ENCODE measurements around the gene TSPAN8. TPM values are rescaled to one million over a fixed set of nuclear protein-coding genes. Genes with fewer than 3 reads are reported as not detected.

Gene TSPAN8
- total and polyA plus RNA-seq, 11 donors = 0.23 to 1.5 (median 0.27) TPM; not detected in 6

- Histone ChIP-seq H3K36me3 (no peaks in the 10 kb centered on the region), H3K9me3 (no peaks in the 10 kb centered on the region), H3K27ac (no peak overlapping the region), H3K4me3 (no peak overlapping the region), H3K4me1 (peaks cover 0 to 4% (median 0%) of the 10 kb centered on the region in 12 donors), H3K27me3 (no peaks in the 10 kb centered on the region)
- DNase-seq (no peak), ATAC-seq (no peak)
- TF ChIP-seq POLR2A (IDR thresholded peaks at IDR 0.05) = no peak
- TF ChIP-seq, protein P1, sequence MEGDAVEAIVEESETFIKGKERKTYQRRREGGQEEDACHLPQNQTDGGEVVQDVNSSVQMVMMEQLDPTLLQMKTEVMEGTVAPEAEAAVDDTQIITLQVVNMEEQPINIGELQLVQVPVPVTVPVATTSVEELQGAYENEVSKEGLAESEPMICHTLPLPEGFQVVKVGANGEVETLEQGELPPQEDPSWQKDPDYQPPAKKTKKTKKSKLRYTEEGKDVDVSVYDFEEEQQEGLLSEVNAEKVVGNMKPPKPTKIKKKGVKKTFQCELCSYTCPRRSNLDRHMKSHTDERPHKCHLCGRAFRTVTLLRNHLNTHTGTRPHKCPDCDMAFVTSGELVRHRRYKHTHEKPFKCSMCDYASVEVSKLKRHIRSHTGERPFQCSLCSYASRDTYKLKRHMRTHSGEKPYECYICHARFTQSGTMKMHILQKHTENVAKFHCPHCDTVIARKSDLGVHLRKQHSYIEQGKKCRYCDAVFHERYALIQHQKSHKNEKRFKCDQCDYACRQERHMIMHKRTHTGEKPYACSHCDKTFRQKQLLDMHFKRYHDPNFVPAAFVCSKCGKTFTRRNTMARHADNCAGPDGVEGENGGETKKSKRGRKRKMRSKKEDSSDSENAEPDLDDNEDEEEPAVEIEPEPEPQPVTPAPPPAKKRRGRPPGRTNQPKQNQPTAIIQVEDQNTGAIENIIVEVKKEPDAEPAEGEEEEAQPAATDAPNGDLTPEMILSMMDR (IDR thresholded peaks at IDR 0.05) = no peak
- intact Hi-C loops (cut with DNase I) = no loop called here
- 41 to 53% (median 45%) methylated on average over 3 of the region's 3 CpGs for WGBS, 4 donors
Measured at GRCh38 chr12:71135812-71136176, 22.0 kb downstream of the TSPAN8 start.

DNA sequence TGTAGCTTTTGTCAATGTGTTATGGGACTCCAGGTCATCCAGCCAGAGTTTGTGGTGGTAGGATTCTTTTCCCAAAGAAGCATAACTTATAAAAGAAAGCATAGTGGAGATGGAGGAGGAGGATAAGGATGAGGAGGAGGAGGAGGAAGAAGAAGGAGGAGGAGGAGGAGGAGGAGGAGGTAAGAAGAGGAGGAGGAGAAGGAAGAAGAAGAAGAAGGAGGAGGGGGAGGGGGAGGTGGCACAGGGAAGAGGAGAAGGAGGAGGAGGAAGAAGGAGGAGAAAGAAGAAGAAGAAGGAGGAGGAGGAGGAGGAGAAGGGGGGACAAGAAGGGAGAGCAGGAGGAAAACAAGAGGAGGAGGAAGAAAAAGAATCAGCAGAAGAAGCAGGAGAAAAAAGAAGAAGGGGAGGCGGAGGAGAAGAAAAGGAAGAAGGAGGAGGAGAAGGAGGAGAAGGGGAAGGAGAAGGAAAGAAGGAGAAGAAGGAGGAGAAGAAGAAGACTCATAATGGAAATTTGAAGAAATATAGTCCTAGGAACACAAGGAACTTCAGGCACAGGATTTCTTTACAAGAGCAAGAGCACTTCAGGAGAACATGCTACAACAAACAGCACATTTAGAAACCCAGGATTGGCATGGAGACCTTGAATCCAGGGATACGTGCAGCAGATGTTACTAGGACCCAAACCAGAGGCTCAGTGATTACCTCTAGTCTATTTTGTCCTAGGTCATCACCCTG lies 22.6 kb downstream of the TSPAN8 start:
- no peaks in the 10 kb centered on the region for H3K9me3 ChIP-seq
- WGBS, 4 donors = 66 to 75% (median 70%) methylated on average over 2 of the region's 2 CpGs
- intact Hi-C loops (cut with DNase I) = no loop called here
- H3K36me3 ChIP-seq = no peaks in the 10 kb centered on the region
- no peak for TF ChIP-seq POLR2A (IDR thresholded peaks at IDR 0.05)
- TF ChIP-seq, protein P1 (IDR thresholded peaks at IDR 0.05) = no peak
- H3K4me1 ChIP-seq = no peaks in the 10 kb centered on the region
- H3K4me3 ChIP-seq = no peak overlapping the region
- no peaks in the 10 kb centered on the region for H3K27me3 ChIP-seq
- ATAC-seq (no peak), DNase-seq (no peak)
- H3K27ac ChIP-seq = no peak overlapping the region

- H3K27me3 ChIP-seq = no peaks in the 10 kb centered on the region
- TF ChIP-seq, protein P1 (IDR thresholded peaks at IDR 0.05) = no peak
- no peak for TF ChIP-seq POLR2A (IDR thresholded peaks at IDR 0.05)
- DNase-seq = no peak
- no peaks in the 10 kb centered on the region for H3K9me3 ChIP-seq
- no peak for ATAC-seq
- H3K36me3 ChIP-seq = no peaks in the 10 kb centered on the region
- H3K27ac ChIP-seq = no peak overlapping the region
- intact Hi-C loops (cut with DNase I) = no loop called here
- no peak overlapping the region for H3K4me3 ChIP-seq
- H3K4me1 ChIP-seq = no peaks in the 10 kb centered on the region
- WGBS, 4 donors = 32 to 58% (median 46%) methylated on average over 2 of the region's 2 CpGs
Measured at GRCh38 chr12:71134405-71134804, 23.4 kb downstream of the TSPAN8 start.

DNA sequence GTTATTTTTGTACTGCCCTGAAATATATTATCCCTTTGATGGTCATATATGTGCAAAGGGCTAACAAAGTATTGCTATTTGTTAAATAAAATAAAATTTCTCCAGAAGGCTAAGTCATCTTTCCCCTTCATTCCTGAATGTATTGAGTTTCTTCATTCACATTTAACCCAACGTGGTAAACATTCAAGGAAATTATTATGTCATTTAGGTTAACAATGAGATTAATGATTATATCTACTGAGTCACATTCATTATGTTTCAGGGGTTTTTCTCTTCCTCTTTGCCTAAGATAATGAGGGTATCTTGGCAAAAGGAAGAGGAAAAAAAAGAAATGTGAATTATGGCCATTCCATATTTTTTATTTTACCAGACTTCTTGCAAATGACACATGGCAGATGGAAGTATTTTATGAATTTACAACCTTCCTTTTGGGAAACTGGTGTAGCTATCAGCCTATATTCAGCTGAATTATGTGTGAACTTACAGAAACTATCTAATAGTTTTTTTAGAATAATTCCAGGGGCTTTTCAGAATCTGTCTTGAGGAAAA lies 27.2 kb downstream of the TSPAN8 start:
- no peak for TF ChIP-seq POLR2A (IDR thresholded peaks at IDR 0.05)
- TF ChIP-seq, protein P1 (IDR thresholded peaks at IDR 0.05) = no peak
- ATAC-seq = no peak
- 0 to 24% (median 21%) methylated on average over 1 of the region's 1 CpG for WGBS, 4 donors

More for the DNA sequence above, 27.2 kb downstream of the TSPAN8 start:
- intact Hi-C loops (cut with DNase I) = no loop called here
- no peaks in the 10 kb centered on the region for H3K9me3 ChIP-seq
- H3K27ac ChIP-seq = no peak overlapping the region
- H3K4me1 ChIP-seq = no peaks in the 10 kb centered on the region
- H3K4me3 ChIP-seq = no peak overlapping the region
- H3K36me3 ChIP-seq = no peaks in the 10 kb centered on the region
- no peak for DNase-seq
- no peaks in the 10 kb centered on the region for H3K27me3 ChIP-seq

Data from heart left ventricle (tissue), 16 donors.